AG20443 (cell line): ENCODE measurements around the gene ZIC2.
"Not testable (repeated sequence)": the region's sequence is repeated elsewhere in the genome, so short reads cannot be mapped to it uniquely, and the experiment has no call there.

Experiments used
- DNase-seq: peaks from one replicate; pipeline ENCODE4 v3.0.0; 2012; ENCODE audit warnings: low spot score, mixed read lengths

ZIC2 gene

DNA sequence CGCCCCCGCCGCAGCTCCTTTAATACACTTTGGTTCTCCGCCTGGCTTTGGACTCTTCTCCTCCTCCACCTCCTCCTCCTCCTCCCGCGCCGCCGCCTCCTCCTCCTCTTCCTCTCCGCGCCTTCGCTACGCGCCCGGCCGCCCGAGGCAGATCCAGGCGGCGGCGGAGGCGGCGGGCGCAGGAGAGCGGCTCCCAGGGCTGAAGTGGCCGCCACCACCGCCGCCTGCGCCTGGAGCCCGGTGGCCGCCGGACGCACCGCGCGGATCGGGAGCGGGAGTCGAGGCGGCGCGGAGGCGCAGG, at the start of gene ZIC2:
TSS of gene ZIC2 (plus strand) at position 50 of the 301 bp plus-strand sequence. CDS start 281 bp downstream, outside the sequence.
- DNase-seq: peak; percentile 28

DNA sequence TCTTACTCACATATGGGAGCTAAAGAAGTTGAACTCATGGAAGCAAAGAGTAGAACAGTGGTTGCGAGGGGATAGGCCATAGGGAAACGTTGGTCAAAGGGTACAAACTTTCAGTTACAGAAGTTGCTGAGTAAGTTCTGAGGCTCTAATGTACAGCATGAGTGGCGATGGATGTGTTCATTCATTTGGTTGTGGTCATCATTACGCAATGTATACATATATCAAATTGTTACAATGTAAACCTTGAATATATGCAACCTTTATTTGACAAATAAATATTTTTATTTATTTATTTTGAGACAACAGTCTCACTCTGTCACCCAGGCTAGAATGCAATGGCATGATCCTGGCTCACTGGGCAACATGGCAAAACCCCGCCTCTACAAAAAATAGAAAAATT, 48.7 kb upstream of the ZIC2 start:
- no peak for DNase-seq

DNA sequence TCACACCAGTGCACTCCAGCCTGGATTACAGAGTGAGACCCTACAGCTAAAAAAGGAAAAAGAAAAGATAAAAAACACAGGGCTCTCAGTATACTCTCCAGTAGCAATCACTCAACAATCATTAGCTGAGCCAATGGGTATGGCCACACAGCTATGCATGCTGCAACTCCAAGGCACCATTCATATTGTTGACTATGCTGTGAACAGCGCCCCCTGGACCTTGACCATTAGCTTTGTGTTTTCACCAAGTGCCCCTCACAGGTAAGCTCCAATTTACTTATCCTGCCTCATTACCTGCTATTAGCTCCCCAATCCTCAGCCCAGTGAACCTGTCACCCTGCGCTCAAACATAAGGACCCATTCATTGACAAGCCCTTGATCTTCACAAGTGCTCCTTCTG, 45.8 kb upstream of the ZIC2 start:
- DNase-seq: no peak

DNA sequence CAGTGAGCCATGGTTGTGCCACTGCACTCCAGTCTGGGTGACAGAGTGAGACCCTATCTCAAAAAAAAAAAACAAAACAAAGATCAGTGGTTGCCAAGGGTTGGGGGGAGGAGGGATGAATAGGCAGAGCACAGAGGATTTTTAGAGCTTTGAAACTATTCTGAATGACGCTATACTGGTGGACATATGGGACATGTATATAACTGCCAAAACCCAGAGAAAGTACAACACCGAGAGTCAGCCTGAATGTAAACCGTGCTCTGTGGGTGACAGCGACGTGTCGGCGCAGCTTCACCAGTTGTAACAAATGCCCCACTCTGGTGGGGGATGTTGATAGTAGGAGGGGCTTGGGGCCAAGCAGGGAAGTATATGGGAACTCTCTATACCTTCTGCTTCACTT, 42.9 kb upstream of the ZIC2 start:
- DNase-seq: no peak

GRCh38 chr13:99941086-99941485, 40.5 kb upstream of the ZIC2 start:
- no peak for DNase-seq

GRCh38 chr13:99941911-99942310, 39.7 kb upstream of the ZIC2 start:
- DNase-seq: no peak

DNA sequence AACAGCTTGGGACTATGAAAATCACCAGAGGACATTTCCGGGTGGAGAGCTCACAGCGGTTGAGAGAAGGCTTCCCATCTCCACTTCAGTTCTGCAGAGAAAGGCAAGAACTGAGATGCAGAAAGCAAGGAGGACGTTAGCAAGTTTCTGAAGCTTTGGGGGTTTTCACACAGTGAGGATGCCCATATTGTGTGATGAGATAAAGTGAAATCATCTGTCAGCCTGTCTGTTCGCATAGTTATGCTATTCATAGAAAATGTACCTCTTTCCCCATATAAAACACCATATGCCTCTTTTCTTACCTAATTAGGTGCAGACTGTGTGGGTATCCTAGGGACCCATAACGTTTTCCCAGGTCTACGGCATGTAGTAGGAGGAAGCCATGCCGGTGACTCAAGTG, 37.5 kb upstream of the ZIC2 start:
- no peak for DNase-seq

GRCh38 chr13:99944606-99945005, 37.0 kb upstream of the ZIC2 start:
- no peak for DNase-seq

GRCh38 chr13:99945515-99945914, 36.1 kb upstream of the ZIC2 start:
- DNase-seq: not testable (repeated sequence)

DNA sequence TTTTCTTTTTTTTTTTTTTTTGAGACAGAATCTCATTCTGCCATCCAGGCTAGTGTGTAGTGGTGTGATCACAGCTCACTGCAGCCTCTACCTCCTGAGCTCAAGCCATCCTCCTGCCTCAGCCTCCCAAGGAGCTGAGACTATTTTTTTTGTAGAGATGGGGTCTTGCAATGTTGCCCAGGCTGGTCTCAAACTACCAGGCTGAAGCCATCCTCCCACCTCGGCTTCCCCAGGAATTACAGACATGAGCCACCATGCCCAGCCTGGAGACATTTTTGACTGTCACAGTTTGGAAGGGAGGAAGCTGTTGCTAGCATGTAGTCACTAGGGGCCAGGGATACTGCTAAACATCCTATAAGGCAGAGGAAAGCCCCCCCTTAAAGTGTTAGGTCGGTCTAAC, 33.9 kb upstream of the ZIC2 start:
- no peak for DNase-seq

- no peak for DNase-seq
Observed at GRCh38 chr13:99948411-99948810, 33.2 kb upstream of the ZIC2 start.

- DNase-seq: no peak
Observed at GRCh38 chr13:99948907-99949678, 32.5 kb upstream of the ZIC2 start.

DNA sequence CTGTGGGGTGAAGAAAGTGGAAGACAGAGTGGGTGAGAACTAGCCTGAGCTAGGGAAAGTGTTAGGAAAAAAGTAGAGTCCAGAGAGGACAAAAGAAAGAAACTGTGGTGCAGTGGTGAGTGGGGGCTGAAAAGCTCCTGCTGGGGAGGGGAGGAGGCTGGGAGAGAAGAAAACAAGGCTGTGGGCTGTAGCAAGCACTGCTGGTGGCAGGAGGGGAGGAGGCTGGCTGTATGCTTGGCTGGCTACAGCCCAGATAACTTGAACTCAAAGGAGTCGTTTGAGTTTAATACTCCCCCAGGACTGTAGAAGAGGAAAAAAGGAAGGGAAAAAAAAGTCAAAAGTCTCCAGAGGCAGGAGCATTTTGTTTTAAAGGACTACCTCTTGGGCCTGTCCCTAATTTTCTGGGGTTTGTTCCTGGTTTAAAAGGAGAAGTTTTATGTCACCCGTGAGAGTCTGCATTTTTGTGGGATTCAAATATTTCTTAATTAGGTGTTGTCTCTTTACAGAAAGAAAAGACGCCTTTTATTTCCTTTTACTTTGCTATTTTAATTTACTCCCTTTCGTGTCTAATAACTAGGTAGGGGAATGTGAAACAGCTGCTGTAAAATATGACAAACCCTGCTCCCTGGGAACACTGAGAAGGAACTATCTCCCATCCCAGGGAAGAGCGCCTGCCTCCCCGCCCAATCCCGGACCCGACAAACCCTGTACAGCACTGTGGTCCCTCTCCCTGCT, 31.7 kb upstream of the ZIC2 start:
- no peak for DNase-seq

DNA sequence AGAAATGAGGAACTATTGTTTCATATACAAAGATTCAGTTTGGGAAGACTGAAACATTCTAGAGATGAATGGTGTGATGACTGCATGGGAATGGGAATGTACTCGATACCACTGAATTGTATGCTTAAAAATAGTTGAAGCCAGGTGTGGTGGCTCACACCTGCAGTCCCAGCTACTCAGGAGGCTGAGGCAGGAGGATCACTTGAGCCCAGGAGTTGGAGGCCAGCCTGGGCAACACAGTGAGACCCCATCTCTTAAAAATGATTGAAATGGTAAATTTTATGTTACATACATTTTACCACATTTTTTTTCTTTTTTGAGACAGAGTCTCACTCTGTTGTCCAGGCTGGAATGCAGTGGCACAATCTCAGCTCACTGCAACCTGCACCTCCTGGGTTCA, 29.9 kb upstream of the ZIC2 start:
- not testable (repeated sequence) for DNase-seq

DNA sequence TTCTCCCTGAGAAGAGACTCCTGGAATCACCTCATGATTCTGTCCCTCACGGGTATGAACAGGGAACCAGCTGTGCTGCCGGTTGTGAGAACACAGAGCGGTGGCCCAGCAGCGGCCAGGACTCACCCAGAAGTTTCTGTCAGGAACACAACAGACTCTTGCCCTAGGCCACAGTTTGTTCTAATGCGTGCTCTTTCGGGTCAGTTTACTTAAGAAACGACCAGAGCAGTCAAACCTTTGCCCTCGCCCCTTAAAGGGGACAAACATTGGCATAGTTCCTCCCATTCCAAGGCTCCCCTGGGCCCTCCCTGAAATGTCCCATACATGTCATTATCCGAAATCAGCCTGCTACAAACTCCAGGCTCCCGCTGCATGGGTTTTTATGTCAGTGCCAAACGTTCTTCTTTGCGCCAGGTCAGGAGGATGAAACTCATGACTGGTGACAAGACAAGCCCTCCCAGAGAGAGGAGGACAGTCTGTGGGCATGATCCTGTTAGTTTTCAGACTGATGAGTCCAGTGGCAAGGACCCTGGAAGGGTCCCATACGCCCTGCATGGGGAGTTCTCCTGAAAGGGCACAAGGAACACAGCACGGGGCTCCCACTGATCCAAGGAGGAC, 28.3 kb upstream of the ZIC2 start:
- no peak for DNase-seq

GRCh38 chr13:99955107-99955746, 26.4 kb upstream of the ZIC2 start:
- no peak for DNase-seq

DNA sequence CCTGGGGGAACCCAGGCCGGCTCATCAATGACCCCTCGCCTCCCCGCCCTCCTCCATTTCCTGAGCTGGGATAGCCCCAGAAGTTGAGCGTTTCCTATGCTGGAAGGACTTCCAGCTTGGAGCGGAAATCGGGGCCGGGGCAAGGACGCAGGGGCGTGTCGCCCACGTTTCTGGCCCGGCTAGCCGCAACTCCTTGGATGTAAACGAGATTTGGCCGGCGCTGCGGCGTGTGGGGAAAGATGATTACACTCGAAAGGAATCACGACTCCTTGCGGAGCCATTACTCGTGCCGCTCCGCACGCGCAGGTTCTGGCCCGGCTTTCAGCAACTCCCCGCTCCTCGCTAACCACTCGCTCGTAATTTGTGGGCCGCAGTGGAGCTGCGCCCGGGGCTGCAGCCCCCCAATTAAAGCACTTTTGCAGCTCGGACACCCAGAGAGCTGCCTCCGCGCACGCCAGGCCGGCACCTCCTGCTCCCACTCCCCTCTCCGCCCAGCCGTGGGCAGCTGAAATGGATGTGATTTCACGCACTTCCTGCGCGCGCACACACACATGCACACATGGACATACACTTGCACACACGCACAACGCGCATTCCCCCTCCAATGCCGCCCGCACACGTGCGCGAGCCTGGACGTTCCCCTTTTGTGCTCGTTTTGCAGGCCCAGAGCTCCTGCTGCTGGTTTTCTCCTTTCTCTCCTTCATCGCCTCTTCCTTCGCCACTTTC, 25.7 kb upstream of the ZIC2 start:
- DNase-seq: peak; percentile 73

DNA sequence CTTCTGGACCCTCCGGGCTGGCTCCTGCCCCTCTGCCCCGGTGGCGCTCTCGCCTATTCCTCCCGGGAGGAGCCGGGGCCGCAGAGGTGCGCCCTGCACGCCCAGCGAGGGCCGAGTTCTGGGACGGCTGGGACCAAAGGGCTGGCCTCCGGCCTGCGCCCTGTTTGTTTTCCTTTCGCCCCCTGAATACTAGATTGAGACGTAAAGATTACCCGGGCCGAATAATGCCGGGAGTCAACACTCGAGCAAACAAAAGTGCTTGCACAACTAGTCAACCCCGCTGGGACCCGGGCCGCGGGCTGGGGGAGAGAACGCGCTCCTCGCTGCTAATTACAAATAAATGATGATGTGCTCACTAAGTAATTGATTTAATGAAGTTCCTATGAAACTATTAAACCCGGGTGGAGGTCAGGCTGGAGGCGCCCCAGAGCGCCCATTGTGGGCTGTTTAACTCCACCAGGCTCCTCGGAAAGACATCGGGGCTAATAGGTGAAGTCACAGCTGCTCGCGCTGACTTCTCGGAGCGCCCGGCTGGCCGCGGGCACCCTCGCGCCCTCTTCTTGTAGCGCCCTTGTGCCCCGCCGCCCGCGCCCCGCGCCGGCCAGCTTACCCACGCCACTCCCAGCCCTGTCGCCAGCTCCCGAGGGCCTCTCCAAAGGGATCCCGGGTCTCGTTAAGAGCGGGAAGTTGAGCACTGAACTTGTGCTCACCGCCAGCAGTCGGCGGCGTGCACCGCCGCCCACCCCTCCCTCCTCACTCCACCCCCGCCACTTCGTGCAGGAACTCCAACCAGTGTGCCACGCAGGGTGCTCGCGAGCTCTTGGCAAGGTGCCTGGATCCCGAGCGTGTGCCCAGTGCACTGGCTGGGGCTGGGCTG, 24.9 kb upstream of the ZIC2 start:
- DNase-seq: no peak

DNA sequence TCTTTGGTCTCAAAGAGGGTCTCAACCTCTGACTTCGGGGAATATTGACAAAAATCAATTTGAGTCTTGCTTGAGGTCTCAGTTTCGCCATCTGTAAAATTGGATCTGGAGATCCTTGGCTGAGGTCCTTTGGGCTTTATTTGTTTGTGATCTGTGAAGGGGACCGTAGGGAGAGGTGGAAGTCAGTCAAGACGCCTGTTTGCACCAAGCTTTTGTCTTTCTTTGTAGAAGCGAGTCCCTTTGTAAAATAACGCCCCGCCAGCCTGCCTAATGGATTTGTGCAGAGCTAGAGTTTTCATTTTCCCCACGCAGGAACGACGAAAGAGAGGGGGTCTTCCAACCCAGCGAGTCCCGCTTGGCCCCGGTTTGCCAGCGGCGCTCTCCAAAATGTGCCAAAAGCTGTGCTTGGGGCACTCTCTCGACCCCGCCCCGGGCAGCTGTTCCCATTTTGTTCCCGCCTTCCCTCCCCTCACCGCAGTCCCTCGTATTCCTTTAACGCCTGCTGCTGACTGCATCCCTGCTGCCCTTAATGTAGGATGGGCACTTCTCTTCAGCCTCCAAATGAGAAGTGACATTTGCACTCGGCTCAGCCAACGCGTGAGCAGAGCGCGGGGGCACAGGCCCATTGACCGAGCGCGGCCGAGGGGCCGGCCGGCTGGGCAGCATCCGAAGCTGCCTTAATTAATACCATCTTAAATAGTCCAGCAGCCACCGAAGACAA, 23.0 kb upstream of the ZIC2 start:
- no peak for DNase-seq

DNA sequence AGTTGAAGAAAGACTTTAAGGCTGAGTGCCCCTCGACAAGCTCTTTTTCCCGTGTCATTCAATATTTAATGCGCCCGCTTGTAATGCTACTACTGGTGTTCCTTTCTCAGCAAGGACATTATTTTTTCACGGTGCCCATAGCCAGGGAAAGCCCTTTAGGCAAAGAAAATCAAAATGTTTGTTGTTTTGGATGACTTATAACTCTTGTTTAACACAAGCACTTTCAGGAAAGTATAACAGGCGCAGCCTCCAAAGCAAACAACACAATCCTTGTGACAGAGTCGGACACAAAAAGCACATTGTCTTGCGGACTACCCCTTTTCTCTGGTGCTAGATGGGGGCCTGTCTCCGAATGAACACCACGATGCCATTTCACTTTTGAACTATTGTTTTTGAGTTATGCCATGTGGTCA, 22.5 kb upstream of the ZIC2 start:
- DNase-seq: no peak
